Right lobe of liver (tissue), 6 donors: ENCODE results near the gene MTHFD1L. TPM values are rescaled to one million over a fixed set of nuclear protein-coding genes. Genes with fewer than 3 reads are reported as not detected.

Source experiments
- ATAC-seq, 4 donors: fragments of 200-7000 bp; cut with Tn5 transposase; one replicate each; pipeline ENCODE4 v1.9.1; 2020; ENCODE audit warnings: mild to moderate bottlenecking in 4 of 4, moderate library complexity in 4 of 4
- DNase-seq, 3 donors: peaks; one replicate each; pipeline ENCODE4 v3.0.0-alpha.2; 2020
- H3K27ac ChIP-seq, 3 donors: fragments of 200-600 bp; one replicate each; pipeline ENCODE4 v1.8.0; 2022
- H3K27me3 ChIP-seq, 2 donors: fragments of 200-600 bp; one replicate each; pipeline ENCODE4 v1.8.0; 2022
- H3K36me3 ChIP-seq, 4 donors: fragments of 200-600 bp; sonication (generic) in 1 of 4; one replicate each; pipeline versions ENCODE4 v1.5.1 to v1.8.0; 2017 to 2022; ENCODE audit warnings: control low read depth in 1 of 4
- H3K4me1 ChIP-seq, 4 donors: fragments of 200-600 bp; sonication (generic) in 1 of 4; one replicate each; pipeline versions ENCODE4 v1.5.1 to v1.8.0; 2017 to 2022; ENCODE audit warnings: control low read depth in 1 of 4
- H3K4me3 ChIP-seq, 3 donors: fragments of 200-600 bp; one replicate each; pipeline ENCODE4 v1.8.0; 2022
- H3K9me3 ChIP-seq, 4 donors: fragments of 200-600 bp; sonication (generic) in 1 of 4; one replicate each; pipeline versions ENCODE4 v1.5.1 to v1.8.0; 2017 to 2022; ENCODE audit warnings: control low read depth in 1 of 4
- CTCF ChIP-seq, 4 donors: fragments of 200-600 bp in 3 of 4; fragments of 450-650 bp in 1 of 4; IDR thresholded peaks; one replicate each; pipeline versions ENCODE4 v1.5.1 to v1.8.0; 2016 to 2022; ENCODE audit warnings: antibody characterized with exemption in 4 of 4, mild to moderate bottlenecking in 2 of 4
- POLR2A ChIP-seq: fragments of 450-650 bp; IDR thresholded peaks from one replicate; pipeline ENCODE4 v1.6.1; 2017; ENCODE audit warnings: antibody characterized with exemption, mild to moderate bottlenecking
- WGBS: methylation state at CpG from one replicate; pipeline ENCODE4 v1.1.6; 2018; ENCODE audit warnings: low coverage, low lambda C conversion rate; ENCODE audit not compliant: insufficient coverage; ENCODE audit errors: missing lambda C conversion rate; 5-methylcytosine and 5-hydroxymethylcytosine counted together
- intact Hi-C, 2 donors: fragments of 100-400 bp; cut with DNase I; formaldehyde crosslinking; loops; one replicate each; pipeline versions ENCODE4 v1.11.2 to v1.14.1; 2022
- total RNA-seq, 6 experiments: library from RNA; depleted of rRNA in 2 of 6; stranded (reverse); fragments of >200 nt in 2 of 6; fragmentation: NEBNext Ultra II Directional in 3 of 6; extraction: Animal tissue kit (Norgen Biotek cat#: 25700) in 3 of 6; gene quantifications; one replicate each; pipeline versions ENCODE4 v1.1.0 to v1.2.4, GENCODE V29; 2016 to 2023
- donor health status: DM: no; HTN: yes; CAD: no.
- donor health status: DM: no; HTN: no; CAD: no.
- donor health status: DM: no; HTN: no; CAD: no.
- donor health status: DM: no; HTN: yes; CAD: no.
- donor health status: DM: no; HTN: yes; CAD: no.

MTHFD1L gene
- total RNA-seq, 6 experiments from 2014 or later, result 1.7 to 11.5 (median 4.9) TPM

- DNase-seq (no peak), ATAC-seq (no peak)
- 92% methylated on average over 4 of the region's 5 CpGs for WGBS
- Histone ChIP-seq H3K4me3 (no peak overlapping the region), H3K27ac (no peak overlapping the region), H3K4me1 (peaks cover 0 to 10% (median 2%) of the 10 kb centered on the region in 4 donors), H3K9me3 (no peaks in the 10 kb centered on the region), H3K27me3 (no peaks in the 10 kb centered on the region), H3K36me3 (no peaks in the 10 kb centered on the region)
- TF ChIP-seq POLR2A (no peak), CTCF (IDR thresholded peaks at IDR 0.05) (no peak)
- intact Hi-C loops, result no loop called here
These were observed 157.8 kb downstream of the MTHFD1L start for GRCh38 chr6:151023342-151023741.

DNA sequence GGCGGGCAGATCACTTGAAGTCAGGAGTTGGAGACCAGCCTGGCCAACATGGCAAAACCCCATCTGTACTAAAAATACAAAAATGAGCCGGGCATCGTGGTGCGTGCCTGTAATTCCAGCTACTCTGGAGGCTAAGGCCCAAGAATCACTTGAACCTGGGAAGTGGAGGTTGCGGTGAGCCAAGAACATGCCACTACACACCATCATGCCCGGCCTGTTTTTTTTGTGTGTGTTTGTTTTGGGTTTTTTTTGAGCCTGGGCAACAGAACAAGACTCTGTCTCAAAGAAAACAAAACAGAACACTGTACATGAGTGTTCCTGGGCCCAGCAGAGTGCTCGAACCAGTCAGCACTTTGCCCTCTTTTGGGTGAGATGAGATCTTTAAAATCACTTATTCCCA is 159.1 kb downstream of the MTHFD1L start:
- DNase-seq (no peak), ATAC-seq (peak in 1 of 4 donors; percentile 64)
- H3K27ac ChIP-seq, result no peak overlapping the region
- 87% methylated on average over 7 of the region's 7 CpGs for WGBS
- H3K36me3 ChIP-seq, result no peaks in the 10 kb centered on the region
- H3K4me3 ChIP-seq, result no peak overlapping the region
- intact Hi-C loops, result no loop called here
- no peaks in the 10 kb centered on the region for H3K27me3 ChIP-seq
- H3K4me1 ChIP-seq, result peaks cover 0 to 10% (median 2%) of the 10 kb centered on the region in 4 donors
- no peaks in the 10 kb centered on the region for H3K9me3 ChIP-seq
- TF ChIP-seq POLR2A, result no peak
- TF ChIP-seq CTCF (IDR thresholded peaks at IDR 0.05), result no peak

- ATAC-seq (peak in 2 of 4 donors; percentile 19 to 83), DNase-seq (peak in 1 of 3 donors; percentile 34)
- Histone ChIP-seq H3K27me3 (no peaks in the 10 kb centered on the region), H3K36me3 (no peaks in the 10 kb centered on the region), H3K4me3 (no peak overlapping the region), H3K4me1 (peaks cover 0 to 10% (median 2%) of the 10 kb centered on the region in 4 donors), H3K27ac (no peak overlapping the region), H3K9me3 (no peaks in the 10 kb centered on the region)
- WGBS, result 79% methylated on average over 8 of the region's 16 CpGs
- intact Hi-C loops, result no loop called here
- TF ChIP-seq POLR2A (no peak), CTCF (IDR thresholded peaks at IDR 0.05) (no peak)
These were observed 159.6 kb downstream of the MTHFD1L start for GRCh38 chr6:151025076-151025475.

DNA sequence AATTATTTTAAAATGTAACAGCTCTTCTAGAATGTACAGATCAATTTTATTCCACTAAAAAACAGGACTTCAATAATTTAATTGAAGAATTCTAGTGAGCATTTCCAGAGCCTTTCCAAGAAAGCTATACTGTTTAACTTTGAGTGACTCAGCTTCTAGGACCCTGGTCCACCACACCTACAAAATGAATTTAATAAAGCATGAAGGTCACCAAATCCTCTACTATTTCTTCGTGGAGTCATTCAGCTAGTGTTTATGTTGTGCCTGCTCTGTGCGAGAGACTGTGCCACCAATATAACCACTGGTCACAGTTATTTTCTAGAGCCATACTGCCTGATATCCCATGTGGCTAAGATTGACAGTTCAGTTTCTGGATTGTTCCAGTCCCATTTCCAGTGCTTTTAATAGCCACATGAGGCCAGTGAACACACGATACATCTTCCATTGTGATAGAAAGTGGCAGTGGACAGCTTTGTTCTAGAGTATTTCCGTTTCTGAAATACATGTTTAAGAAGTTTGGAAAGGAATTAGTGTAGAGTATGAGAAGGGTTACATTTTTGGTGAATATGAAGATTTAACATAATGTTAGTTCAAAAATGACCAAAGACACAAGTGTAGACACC is 160.7 kb downstream of the MTHFD1L start:
- H3K9me3 ChIP-seq, result no peaks in the 10 kb centered on the region

More for the DNA sequence above, 160.7 kb downstream of the MTHFD1L start:
- H3K4me1 ChIP-seq, result peaks cover 0 to 10% (median 2%) of the 10 kb centered on the region in 4 donors
- no peaks in the 10 kb centered on the region for H3K27me3 ChIP-seq
- no peak overlapping the region for H3K4me3 ChIP-seq
- WGBS, result 97% methylated on average over 4 of the region's 4 CpGs
- intact Hi-C loops, result no loop called here
- TF ChIP-seq CTCF (IDR thresholded peaks at IDR 0.05) (no peak), POLR2A (no peak)
- no peak for DNase-seq
- no peak overlapping the region for H3K27ac ChIP-seq
- ATAC-seq, result no peak
- no peaks in the 10 kb centered on the region for H3K36me3 ChIP-seq
